NCI-H82 (cell line): ENCODE results near the gene QPCT.
"Not testable (repeated sequence)": the region's sequence is repeated elsewhere in the genome, so short reads cannot be mapped to it uniquely, and the experiment has no call there.

ENCODE experiments used
- DNase-seq: peaks from one replicate; lab custom pipeline; 2025; lab: John Stamatoyannopoulos, UW

Gene QPCT

GRCh38 chr2:37358466-37358865, 14.0 kb downstream of the QPCT start:
- DNase-seq = no peak

- DNase-seq = no peak
These were observed 16.9 kb downstream of the QPCT start for GRCh38 chr2:37361216-37361815.

- no peak for DNase-seq
These were observed 17.7 kb downstream of the QPCT start for GRCh38 chr2:37361994-37362698.

- no peak for DNase-seq
These were observed 19.9 kb downstream of the QPCT start for GRCh38 chr2:37364351-37364750.

GRCh38 chr2:37365669-37366068, 21.2 kb downstream of the QPCT start:
- no peak for DNase-seq

- DNase-seq = no peak
These were observed 22.3 kb downstream of the QPCT start for GRCh38 chr2:37366773-37367172.

GRCh38 chr2:37367310-37367709, 22.9 kb downstream of the QPCT start:
- no peak for DNase-seq

- DNase-seq = no peak
These were observed 23.6 kb downstream of the QPCT start for GRCh38 chr2:37367984-37368383.

GRCh38 chr2:37370666-37371065, 26.2 kb downstream of the QPCT start:
- DNase-seq = no peak

GRCh38 chr2:37372000-37372399, 27.6 kb downstream of the QPCT start:
- DNase-seq = no peak

- no peak for DNase-seq
These were observed 31.4 kb downstream of the QPCT start for GRCh38 chr2:37375741-37376288.

- no peak for DNase-seq
These were observed 32.2 kb downstream of the QPCT start for GRCh38 chr2:37376421-37377186.

- no peak for DNase-seq
These were observed 32.7 kb downstream of the QPCT start for GRCh38 chr2:37377187-37377532.

- no peak for DNase-seq
These were observed 34.0 kb downstream of the QPCT start for GRCh38 chr2:37378411-37378810.

- no peak for DNase-seq
These were observed 35.5 kb downstream of the QPCT start for GRCh38 chr2:37379881-37380296.

GRCh38 chr2:37380787-37381186, 36.4 kb downstream of the QPCT start:
- not testable (repeated sequence) for DNase-seq

GRCh38 chr2:37384261-37384660, 39.8 kb downstream of the QPCT start:
- not testable (repeated sequence) for DNase-seq

GRCh38 chr2:37387148-37387835, 42.9 kb downstream of the QPCT start:
- DNase-seq = no peak

GRCh38 chr2:37388074-37388473, 43.6 kb downstream of the QPCT start:
- DNase-seq = no peak

- no peak for DNase-seq
These were observed 45.0 kb downstream of the QPCT start for GRCh38 chr2:37389395-37389794.

GRCh38 chr2:37389989-37390765, 45.7 kb downstream of the QPCT start:
- peak; percentile 64 for DNase-seq

GRCh38 chr2:37390777-37391176, 46.3 kb downstream of the QPCT start:
- no peak for DNase-seq
